ENCODE data around the gene LTBP1.

DNA sequence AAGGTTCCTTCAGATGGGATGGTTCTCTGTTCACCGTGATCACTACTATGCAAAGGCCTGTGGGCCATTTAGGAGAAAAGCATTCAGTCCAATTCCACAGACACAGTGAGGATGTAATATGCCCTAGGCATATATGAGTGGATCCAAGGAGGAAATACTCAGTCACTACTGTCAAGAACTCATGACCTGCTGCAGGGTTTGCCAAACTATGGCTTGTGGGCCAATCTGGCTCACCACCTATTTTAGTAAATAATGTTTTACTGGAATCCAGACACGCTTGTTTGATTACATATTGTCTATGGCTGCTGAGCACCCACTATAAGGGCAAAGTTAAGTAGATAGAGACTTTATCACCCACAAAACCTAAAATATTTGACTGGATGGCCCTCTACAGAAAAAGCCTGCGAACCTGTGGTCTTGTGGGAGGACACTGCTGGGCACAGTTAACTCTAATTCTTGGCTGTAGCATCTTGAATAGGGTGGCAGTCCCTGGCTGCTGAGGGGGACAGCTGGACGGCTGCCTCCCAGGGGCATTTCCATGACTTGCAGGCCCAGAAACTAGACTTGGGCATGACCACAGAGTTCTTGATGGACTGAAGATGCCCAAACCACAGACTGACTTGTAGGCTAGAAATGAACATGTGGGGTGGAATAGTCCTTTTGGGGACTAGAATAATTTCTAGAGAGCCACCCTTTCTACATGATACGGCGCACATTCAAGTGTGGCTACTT lies 20.6 kb upstream of the LTBP1 start:
- TF ChIP-seq, protein P1, sequence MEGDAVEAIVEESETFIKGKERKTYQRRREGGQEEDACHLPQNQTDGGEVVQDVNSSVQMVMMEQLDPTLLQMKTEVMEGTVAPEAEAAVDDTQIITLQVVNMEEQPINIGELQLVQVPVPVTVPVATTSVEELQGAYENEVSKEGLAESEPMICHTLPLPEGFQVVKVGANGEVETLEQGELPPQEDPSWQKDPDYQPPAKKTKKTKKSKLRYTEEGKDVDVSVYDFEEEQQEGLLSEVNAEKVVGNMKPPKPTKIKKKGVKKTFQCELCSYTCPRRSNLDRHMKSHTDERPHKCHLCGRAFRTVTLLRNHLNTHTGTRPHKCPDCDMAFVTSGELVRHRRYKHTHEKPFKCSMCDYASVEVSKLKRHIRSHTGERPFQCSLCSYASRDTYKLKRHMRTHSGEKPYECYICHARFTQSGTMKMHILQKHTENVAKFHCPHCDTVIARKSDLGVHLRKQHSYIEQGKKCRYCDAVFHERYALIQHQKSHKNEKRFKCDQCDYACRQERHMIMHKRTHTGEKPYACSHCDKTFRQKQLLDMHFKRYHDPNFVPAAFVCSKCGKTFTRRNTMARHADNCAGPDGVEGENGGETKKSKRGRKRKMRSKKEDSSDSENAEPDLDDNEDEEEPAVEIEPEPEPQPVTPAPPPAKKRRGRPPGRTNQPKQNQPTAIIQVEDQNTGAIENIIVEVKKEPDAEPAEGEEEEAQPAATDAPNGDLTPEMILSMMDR (conservative IDR thresholded peaks at IDR 0.05; ENCODE audit: low read length), result no peak
- no peak for TF ChIP-seq EZH2phosphoT487 (IDR thresholded peaks at IDR 0.05; ENCODE audit: borderline replicate concordance, low read depth, low read length)
